ENCODE data around the gene SPSB2. TPM values are rescaled to one million over a fixed set of nuclear protein-coding genes. Genes with fewer than 3 reads are reported as not detected.

Gene SPSB2
- total and polyA plus RNA-seq, 9 of the 15 experiments (the other 6 are each of a cell fraction or from before 2014, with no cell fraction given): 0.10 to 10.6 (median 1.9) TPM

GRCh38 chr12:6851921-6852650 is 21.0 kb downstream of the SPSB2 start, which contains the start of gene USP5 (continued):
- 0 out of 2 replicates have a peak, but pooled peaks have one; percentile 48 for TF ChIP-seq ZNF449 (CRISPR knock-in tag; IDR thresholded peaks at IDR 0.05)
- TF ChIP-seq POU5F1 (IDR thresholded peaks at IDR 0.05; ENCODE audit: borderline replicate concordance, low read depth, low read length, partially characterized antibody): peak; percentile 90
- peak; percentile 99 for TF ChIP-seq ZNF584 (CRISPR knock-in tag; IDR thresholded peaks at IDR 0.05; ENCODE audit: low read depth)
- peak; percentile 83 for TF ChIP-seq PTTG1 (tag; IDR thresholded peaks at IDR 0.05; ENCODE audit: low read depth)
- no peak for TF ChIP-seq ZBTB2 (IDR thresholded peaks at IDR 0.05)
- TF ChIP-seq MTA3 (IDR thresholded peaks at IDR 0.05; ENCODE audit: borderline replicate concordance): no peak; the same call in 1 of the 2 replicates
- TF ChIP-seq E2F4 (CRISPR knock-in tag; IDR thresholded peaks at IDR 0.05; ENCODE audit: low read depth): 0 out of 2 replicates have a peak, but pooled peaks have one; percentile 51
- no peak for TF ChIP-seq ZNF75A (CRISPR knock-in tag; IDR thresholded peaks at IDR 0.05)
- peak; percentile 94 to 95 for TF ChIP-seq NRF1 (conservative IDR thresholded peaks at IDR 0.05 in 1 of 2, IDR thresholded peaks at IDR 0.05 in 1 of 2)
- no peak for TF ChIP-seq CBFA2T3 (IDR thresholded peaks at IDR 0.05)
- peak in 1 of 2 experiments; percentile 68; a peak in 2 of 4 replicates for TF ChIP-seq HDAC1 (IDR thresholded peaks at IDR 0.05)
- peak; percentile 63 to 88 for TF ChIP-seq MNT (conservative IDR thresholded peaks at IDR 0.05)
- peak; percentile 55; the same call in 1 of the 2 replicates for TF ChIP-seq CUX1 (CRISPR knock-in tag; IDR thresholded peaks at IDR 0.05)
- TF ChIP-seq KHSRP (IDR thresholded peaks at IDR 0.05): no peak
- TF ChIP-seq MAZ (CRISPR knock-in tag; conservative IDR thresholded peaks at IDR 0.05 in 1 of 2, IDR thresholded peaks at IDR 0.05 in 1 of 2): peak; percentile 66 to 98
- no peak for TF ChIP-seq ARNT (IDR thresholded peaks at IDR 0.05)

Measured in K562 (cell line).